HEK293 (cell line): Measurements from ENCODE around the gene ZDHHC8.

Experiments
- CTCF ChIP-seq: fragments of 450-650 bp; formaldehyde crosslinking; IDR thresholded peaks from 2 replicates; pipeline ENCODE4 v1.5.1; 2016; ENCODE audit warnings: missing biosample characterization, missing genetic modification characterization
- SCRT2 ChIP-seq: fragments of 450-650 bp; formaldehyde crosslinking; IDR thresholded peaks from 2 replicates; pipeline ENCODE4 v1.5.1; 2016; ENCODE audit warnings: missing biosample characterization, missing genetic modification characterization
- ZNF274 ChIP-seq, 2 experiments: fragments of 200-500 bp in 1 of 2; fragments of 450-650 bp in 1 of 2; sonication (Bioruptor generic) in 1 of 2; formaldehyde crosslinking in 1 of 2; IDR thresholded peaks; 2 replicates each; pipeline versions ENCODE4 v1.5.1 to v1.6.1; 2014 to 2016; ENCODE audit warnings: borderline replicate concordance in 1 of 2, inconsistent platforms in 1 of 2, low read length in 1 of 2, missing biosample characterization in 1 of 2, missing genetic modification characterization in 1 of 2
- ZNF350 ChIP-seq: fragments of 450-650 bp; formaldehyde crosslinking; IDR thresholded peaks from 2 replicates; pipeline ENCODE4 v1.5.0; 2017; ENCODE audit warnings: missing biosample characterization, mild to moderate bottlenecking, missing genetic modification characterization
- ZNF645 ChIP-seq: fragments of 450-650 bp; formaldehyde crosslinking; IDR thresholded peaks from 2 replicates; pipeline ENCODE4; 2016; ENCODE audit warnings: missing biosample characterization, missing genetic modification characterization
- ZSCAN18 ChIP-seq: fragments of 450-650 bp; formaldehyde crosslinking; IDR thresholded peaks from 2 replicates; pipeline ENCODE4 v1.5.1; 2016; ENCODE audit warnings: missing biosample characterization, missing genetic modification characterization

GRCh38 chr22:20112623-20113511, 18.7 kb upstream of the ZDHHC8 start:
- TF ChIP-seq ZNF350 (tag by site-specific recombination) (no peak), SCRT2 (tag by site-specific recombination) (no peak), CTCF (tag by site-specific recombination) (no peak), ZSCAN18 (tag by site-specific recombination) (no peak), ZNF645 (tag by site-specific recombination) (no peak), ZNF274 (IDR thresholded peaks at IDR 0.05; ENCODE audit: low read length) (no peak), ZNF274 (tag by site-specific recombination; IDR thresholded peaks at IDR 0.05; ENCODE audit: borderline replicate concordance) (no peak)
